ENCODE results near the gene BNIP2. TPM values are rescaled to one million over a fixed set of nuclear protein-coding genes. Genes with fewer than 3 reads are reported as not detected.
A peak's percentile ranks its signal among the peaks of the same experiment; 100 is the strongest.

BNIP2 gene
- total RNA-seq, 1 experiment from 2014 or later: 58.1 TPM

- no peak for DNase-seq (ENCODE audit: low spot score)
- CTCF ChIA-PET: no interaction called here
- BruUV-seq (replicated peaks): no TSS peak
These were observed 12.6 kb downstream of the BNIP2 start for GRCh38 chr15:59676565-59676964.

GRCh38 chr15:59674361-59674877, 14.7 kb downstream of the BNIP2 start:
- Histone ChIP-seq H3K27me3 (replicated peaks; ENCODE audit: insufficient read depth, low read depth, low read length, poor library complexity) (no peaks in the 10 kb centered on the region), H3K27ac (ENCODE audit: low read depth, low read length, poor library complexity, severe bottlenecking) (peak overlapping the region; percentile 24), H3K4me3 (ENCODE audit: low read depth, low read length, poor library complexity, severe bottlenecking) (no peak overlapping the region), H3K4me1 (ENCODE audit: insufficient read depth, low read length, poor library complexity, severe bottlenecking) (peaks cover 6% of the 10 kb centered on the region), H3K36me3 (ENCODE audit: insufficient read depth, low read length, poor library complexity, severe bottlenecking) (peaks cover 79% of the 10 kb centered on the region), H3K9me3 (ENCODE audit: low read depth, low read length, poor library complexity, severe bottlenecking) (no peaks in the 10 kb centered on the region)
- ChIA-PET POLR2A (ENCODE audit: low non-redundant PET) (no interaction called here), CTCF (no interaction called here)
- DNase-seq (ENCODE audit: low spot score): no peak
- TF ChIP-seq EZH2 (IDR thresholded peaks at IDR 0.05; ENCODE audit: borderline replicate concordance, low read depth, low read length, poor library complexity, severe bottlenecking) (no peak), CTCF (conservative IDR thresholded peaks at IDR 0.05; ENCODE audit: low read depth, low read length) (no peak)
- BruUV-seq (replicated peaks): no TSS peak
- intact Hi-C loops (cut with micrococcal nuclease; ENCODE audit: unreplicated experiment): no loop called here

More at GRCh38 chr15:59676565-59676964, 12.6 kb downstream of the BNIP2 start:
- TF ChIP-seq CTCF (conservative IDR thresholded peaks at IDR 0.05; ENCODE audit: low read depth, low read length) (no peak), EZH2 (IDR thresholded peaks at IDR 0.05; ENCODE audit: borderline replicate concordance, low read depth, low read length, poor library complexity, severe bottlenecking) (no peak)
- POLR2A ChIA-PET (ENCODE audit: low non-redundant PET): no interaction called here
- Histone ChIP-seq H3K27ac (ENCODE audit: low read depth, low read length, poor library complexity, severe bottlenecking) (no peak overlapping the region), H3K27me3 (replicated peaks; ENCODE audit: insufficient read depth, low read depth, low read length, poor library complexity) (no peaks in the 10 kb centered on the region), H3K4me3 (ENCODE audit: low read depth, low read length, poor library complexity, severe bottlenecking) (no peak overlapping the region), H3K4me1 (ENCODE audit: insufficient read depth, low read length, poor library complexity, severe bottlenecking) (peaks cover 6% of the 10 kb centered on the region), H3K36me3 (ENCODE audit: insufficient read depth, low read length, poor library complexity, severe bottlenecking) (peaks cover 82% of the 10 kb centered on the region), H3K9me3 (ENCODE audit: low read depth, low read length, poor library complexity, severe bottlenecking) (no peaks in the 10 kb centered on the region)
- intact Hi-C loops (cut with micrococcal nuclease; ENCODE audit: unreplicated experiment): no loop called here

- Histone ChIP-seq H3K4me1 (ENCODE audit: insufficient read depth, low read length, poor library complexity, severe bottlenecking) (no peaks in the 10 kb centered on the region), H3K27ac (ENCODE audit: low read depth, low read length, poor library complexity, severe bottlenecking) (no peak overlapping the region), H3K36me3 (ENCODE audit: insufficient read depth, low read length, poor library complexity, severe bottlenecking) (peaks cover 74% of the 10 kb centered on the region), H3K9me3 (ENCODE audit: low read depth, low read length, poor library complexity, severe bottlenecking) (no peaks in the 10 kb centered on the region), H3K27me3 (replicated peaks; ENCODE audit: insufficient read depth, low read depth, low read length, poor library complexity) (no peaks in the 10 kb centered on the region), H3K4me3 (ENCODE audit: low read depth, low read length, poor library complexity, severe bottlenecking) (no peak overlapping the region)
- CTCF ChIA-PET: no interaction called here
- no TSS peak for BruUV-seq (replicated peaks)
- no peak for TF ChIP-seq CTCF (conservative IDR thresholded peaks at IDR 0.05; ENCODE audit: low read depth, low read length)
- TF ChIP-seq EZH2 (IDR thresholded peaks at IDR 0.05; ENCODE audit: borderline replicate concordance, low read depth, low read length, poor library complexity, severe bottlenecking): no peak
- DNase-seq (ENCODE audit: low spot score): no peak
- intact Hi-C loops (cut with micrococcal nuclease; ENCODE audit: unreplicated experiment): no loop called here
- POLR2A ChIA-PET (ENCODE audit: low non-redundant PET): no interaction called here
These were observed 20.6 kb downstream of the BNIP2 start for GRCh38 chr15:59668556-59668955.

All from A673 (cell line).